Measurements from ENCODE around the gene HEXB.

GRCh38 chr5:74641735-74642542 is 43.1 kb upstream of the HEXB start:
- peak; percentile 71 for TF ChIP-seq CTCF (conservative IDR thresholded peaks at IDR 0.05 in 1 of 2, IDR thresholded peaks at IDR 0.05 in 1 of 2; ENCODE audit: low read depth in 1 of 2, low read length in 2 of 2)
- TF ChIP-seq EZH2 (IDR thresholded peaks at IDR 0.05; ENCODE audit: low read length, missing control alignments) = no peak
